ENCODE data around the gene NPFF.

The NPFF gene

GRCh38 chr12:53483225-53483978, 23.9 kb downstream of the NPFF start:
- TF ChIP-seq TAF1 (IDR thresholded peaks at IDR 0.05; ENCODE audit: low read depth) (no peak; the same call in 1 of the 2 replicates), MAX (IDR thresholded peaks at IDR 0.05) (no peak), TCF12 (IDR thresholded peaks at IDR 0.05; ENCODE audit: low read depth) (no peak), NFIC (IDR thresholded peaks at IDR 0.05) (no peak), EP300 (IDR thresholded peaks at IDR 0.05; ENCODE audit: borderline replicate concordance) (no peak; the same call in 1 of the 2 replicates), TEAD4 (IDR thresholded peaks at IDR 0.05) (no peak)

GRCh38 chr12:53482626-53483168, 24.6 kb downstream of the NPFF start:
- TF ChIP-seq TAF1 (IDR thresholded peaks at IDR 0.05; ENCODE audit: low read depth) (no peak), CREB1 (IDR thresholded peaks at IDR 0.05; ENCODE audit: low read depth) (no peak), YY1 (IDR thresholded peaks at IDR 0.05; ENCODE audit: low read depth) (no peak), FOXM1 (IDR thresholded peaks at IDR 0.05; ENCODE audit: borderline replicate concordance, low read depth) (no peak), CEBPB (IDR thresholded peaks at IDR 0.05) (no peak), REST (IDR thresholded peaks at IDR 0.05; ENCODE audit: low read depth) (no peak), NFIC (IDR thresholded peaks at IDR 0.05) (no peak), EP300 (IDR thresholded peaks at IDR 0.05; ENCODE audit: borderline replicate concordance) (no peak), TEAD4 (IDR thresholded peaks at IDR 0.05) (no peak), MAX (IDR thresholded peaks at IDR 0.05) (no peak), RAD21 (IDR thresholded peaks at IDR 0.05; ENCODE audit: low read depth) (no peak), TCF12 (IDR thresholded peaks at IDR 0.05; ENCODE audit: low read depth) (no peak), EGR1 (IDR thresholded peaks at IDR 0.05) (no peak), ZBTB7A (IDR thresholded peaks at IDR 0.05; ENCODE audit: low read depth) (no peak)

- no peak for TF ChIP-seq CEBPB (IDR thresholded peaks at IDR 0.05)
- no peak for TF ChIP-seq TCF12 (IDR thresholded peaks at IDR 0.05; ENCODE audit: low read depth)
- TF ChIP-seq EP300 (IDR thresholded peaks at IDR 0.05; ENCODE audit: borderline replicate concordance): no peak
- no peak for TF ChIP-seq TEAD4 (IDR thresholded peaks at IDR 0.05)
- TF ChIP-seq MAX (IDR thresholded peaks at IDR 0.05): no peak
- TF ChIP-seq FOXM1 (IDR thresholded peaks at IDR 0.05; ENCODE audit: borderline replicate concordance, low read depth): no peak
- TF ChIP-seq CREB1 (IDR thresholded peaks at IDR 0.05; ENCODE audit: low read depth): no peak
- no peak for TF ChIP-seq ZBTB7A (IDR thresholded peaks at IDR 0.05; ENCODE audit: low read depth)
- TF ChIP-seq USF1 (IDR thresholded peaks at IDR 0.05): no peak
- TF ChIP-seq EGR1 (IDR thresholded peaks at IDR 0.05): no peak
- TF ChIP-seq REST (IDR thresholded peaks at IDR 0.05; ENCODE audit: low read depth): no peak
- TF ChIP-seq YY1 (IDR thresholded peaks at IDR 0.05; ENCODE audit: low read depth): no peak
- no peak for TF ChIP-seq TAF1 (IDR thresholded peaks at IDR 0.05; ENCODE audit: low read depth)
- TF ChIP-seq RAD21 (IDR thresholded peaks at IDR 0.05; ENCODE audit: low read depth): no peak
- no peak for TF ChIP-seq NFIC (IDR thresholded peaks at IDR 0.05)
Measured at GRCh38 chr12:53481939-53482586, 25.2 kb downstream of the NPFF start.

GRCh38 chr12:53480491-53481442, 26.5 kb downstream of the NPFF start:
- TF ChIP-seq EP300 (IDR thresholded peaks at IDR 0.05; ENCODE audit: borderline replicate concordance): no peak
- TF ChIP-seq TCF12 (IDR thresholded peaks at IDR 0.05; ENCODE audit: low read depth): no peak
- no peak for TF ChIP-seq TEAD4 (IDR thresholded peaks at IDR 0.05)
- no peak for TF ChIP-seq ZBTB7A (IDR thresholded peaks at IDR 0.05; ENCODE audit: low read depth)
- TF ChIP-seq YY1 (IDR thresholded peaks at IDR 0.05; ENCODE audit: low read depth): no peak
- no peak for TF ChIP-seq REST (IDR thresholded peaks at IDR 0.05; ENCODE audit: low read depth)
- TF ChIP-seq FOXM1 (IDR thresholded peaks at IDR 0.05; ENCODE audit: borderline replicate concordance, low read depth): no peak
- no peak for TF ChIP-seq EGR1 (IDR thresholded peaks at IDR 0.05)
- no peak for TF ChIP-seq TAF1 (IDR thresholded peaks at IDR 0.05; ENCODE audit: low read depth)
- no peak for TF ChIP-seq CREB1 (IDR thresholded peaks at IDR 0.05; ENCODE audit: low read depth)
- TF ChIP-seq MAX (IDR thresholded peaks at IDR 0.05): no peak
- TF ChIP-seq USF1 (IDR thresholded peaks at IDR 0.05): no peak
- TF ChIP-seq NFIC (IDR thresholded peaks at IDR 0.05): no peak
- no peak for TF ChIP-seq CEBPB (IDR thresholded peaks at IDR 0.05)
